Ishikawa (cell line): Measurements from ENCODE around the gene GABRA4.

Experiments used
- CEBPB ChIP-seq: IDR thresholded peaks from 2 replicates; pipeline ENCODE4 v1.6.1; 2012
- CREB1 ChIP-seq: IDR thresholded peaks from 2 replicates; pipeline ENCODE4 v1.6.1; 2012; ENCODE audit warnings: low read depth
- EGR1 ChIP-seq: IDR thresholded peaks from 2 replicates; pipeline ENCODE4 v1.6.1; 2012
- EP300 ChIP-seq: IDR thresholded peaks from 2 replicates; pipeline ENCODE4 v1.6.1; 2012; ENCODE audit warnings: borderline replicate concordance
- FOXM1 ChIP-seq: IDR thresholded peaks from 2 replicates; pipeline ENCODE4 v1.6.1; 2012; ENCODE audit warnings: low read depth, borderline replicate concordance
- MAX ChIP-seq: IDR thresholded peaks from 2 replicates; pipeline ENCODE4 v1.6.1; 2012
- NFIC ChIP-seq: IDR thresholded peaks from 2 replicates; pipeline ENCODE4 v1.6.1; 2012
- RAD21 ChIP-seq: IDR thresholded peaks from 2 replicates; pipeline ENCODE4 v1.6.1; 2012; ENCODE audit warnings: low read depth
- REST ChIP-seq: IDR thresholded peaks from 2 replicates; pipeline ENCODE4 v1.6.1; 2012; ENCODE audit warnings: low read depth, mild to moderate bottlenecking
- TAF1 ChIP-seq: IDR thresholded peaks from 2 replicates; pipeline ENCODE4 v1.6.1; 2012; ENCODE audit warnings: low read depth, mild to moderate bottlenecking
- TCF12 ChIP-seq: IDR thresholded peaks from 2 replicates; pipeline ENCODE4 v1.6.1; 2012; ENCODE audit warnings: low read depth
- TEAD4 ChIP-seq: IDR thresholded peaks from 2 replicates; pipeline ENCODE4 v1.6.1; 2012
- USF1 ChIP-seq: IDR thresholded peaks from 2 replicates; pipeline ENCODE4 v1.6.1; 2012
- YY1 ChIP-seq: IDR thresholded peaks from 2 replicates; pipeline ENCODE4 v1.6.1; 2012; ENCODE audit warnings: low read depth
- ZBTB7A ChIP-seq: IDR thresholded peaks from 2 replicates; pipeline ENCODE4 v1.6.1; 2012; ENCODE audit warnings: low read depth

The GABRA4 gene

GRCh38 chr4:47000406-47000805, 7.0 kb upstream of the GABRA4 start:
- TF ChIP-seq MAX (no peak), CREB1 (no peak), TEAD4 (no peak), TCF12 (no peak), CEBPB (no peak), FOXM1 (no peak), NFIC (no peak), EGR1 (no peak), TAF1 (no peak), RAD21 (no peak), USF1 (no peak), REST (no peak), YY1 (no peak), ZBTB7A (no peak), EP300 (no peak)

GRCh38 chr4:46999566-46999965, 6.2 kb upstream of the GABRA4 start:
- no peak for TF ChIP-seq USF1

GRCh38 chr4:46994007-46994405, 625 bp upstream of the GABRA4 start:
- TF ChIP-seq NFIC (no peak), FOXM1 (no peak), TCF12 (no peak), CEBPB (no peak), YY1 (no peak), EP300 (no peak), EGR1 (no peak), MAX (no peak), TAF1 (no peak), TEAD4 (no peak), RAD21 (no peak)

GRCh38 chr4:46992338-46992737, 1.0 kb downstream of the GABRA4 start:
- no peak for TF ChIP-seq FOXM1
- no peak for TF ChIP-seq USF1
- no peak for TF ChIP-seq TEAD4
- TF ChIP-seq CREB1, result no peak
- no peak for TF ChIP-seq TAF1
- no peak for TF ChIP-seq CEBPB
- no peak for TF ChIP-seq ZBTB7A
- TF ChIP-seq NFIC, result no peak
- TF ChIP-seq TCF12, result no peak
- TF ChIP-seq MAX, result no peak

- TF ChIP-seq REST (no peak), USF1 (no peak), TCF12 (no peak), NFIC (no peak), TAF1 (no peak), ZBTB7A (no peak), CEBPB (no peak)
Measured at GRCh38 chr4:46986922-46987638, 6.3 kb downstream of the GABRA4 start.
